ENCODE results near the gene PCNA.

PCNA gene

GRCh38 chr20:5119435-5120184, at the start of gene PCNA:
Gene PCNA (minus strand): TSS chr20:5119958. CDS start chr20:5119798, 160 bp downstream.
- ATAC-seq, result peak; percentile 94
- peak; percentile 97 for DNase-seq

GRCh38 chr20:5168651-5169396, 49.1 kb upstream of the PCNA start:
- peak; percentile 30 for ATAC-seq

GRCh38 chr20:5164645-5165625, 45.2 kb upstream of the PCNA start:
- no peak for ATAC-seq
- DNase-seq, result no peak

More at GRCh38 chr20:5168651-5169396, 49.1 kb upstream of the PCNA start:
- DNase-seq, result no peak

GRCh38 chr20:5161536-5162164, 41.9 kb upstream of the PCNA start:
- DNase-seq, result no peak
- ATAC-seq, result no peak

- no peak for ATAC-seq
- no peak for DNase-seq
Measured at GRCh38 chr20:5160882-5161281, 41.1 kb upstream of the PCNA start.

GRCh38 chr20:5159928-5160327, 40.2 kb upstream of the PCNA start:
- no peak for ATAC-seq
- no peak for DNase-seq

- DNase-seq (no peak), ATAC-seq (no peak)
Measured at GRCh38 chr20:5156675-5157448, 37.1 kb upstream of the PCNA start.

- no peak for DNase-seq
- no peak for ATAC-seq
Measured at GRCh38 chr20:5155404-5155803, 35.6 kb upstream of the PCNA start.

- DNase-seq (no peak), ATAC-seq (no peak)
Measured at GRCh38 chr20:5154543-5154925, 34.8 kb upstream of the PCNA start.

- ATAC-seq, result peak; percentile 79
- no peak for DNase-seq
Measured at GRCh38 chr20:5153612-5154542, 34.1 kb upstream of the PCNA start.

- no peak for DNase-seq
- ATAC-seq, result no peak
Measured at GRCh38 chr20:5153152-5153467, 33.4 kb upstream of the PCNA start.

GRCh38 chr20:5150226-5151076, 30.7 kb upstream of the PCNA start:
- DNase-seq (no peak), ATAC-seq (no peak)

GRCh38 chr20:5149892-5150225, 30.1 kb upstream of the PCNA start:
- no peak for DNase-seq
- ATAC-seq, result no peak

GRCh38 chr20:5148581-5148980, 28.8 kb upstream of the PCNA start:
- ATAC-seq, result no peak

GRCh38 chr20:5146871-5147592, 27.3 kb upstream of the PCNA start:
- ATAC-seq, result no peak
- DNase-seq, result no peak

More at GRCh38 chr20:5148581-5148980, 28.8 kb upstream of the PCNA start:
- no peak for DNase-seq

GRCh38 chr20:5146099-5146668, 26.4 kb upstream of the PCNA start:
- DNase-seq (no peak), ATAC-seq (no peak)

GRCh38 chr20:5145365-5146098, 25.8 kb upstream of the PCNA start:
- ATAC-seq, result no peak
- DNase-seq, result no peak

- ATAC-seq, result no peak
- DNase-seq, result no peak
Measured at GRCh38 chr20:5143851-5144250, 24.1 kb upstream of the PCNA start.
